WTC11 (cell line): Measurements from ENCODE around the gene FMNL3. TPM values are rescaled to one million over a fixed set of nuclear protein-coding genes. Genes with fewer than 3 reads are reported as not detected.

Experiments used
- ARID4B ChIP-seq: sonication (generic); formaldehyde crosslinking; IDR thresholded peaks from 2 replicates; pipeline ENCODE4 v1.8.0; 2023; ENCODE audit warnings: missing genetic modification reagents, mild to moderate bottlenecking, borderline replicate concordance
- ATF3 ChIP-seq: sonication (generic); formaldehyde crosslinking; conservative IDR thresholded peaks from 2 replicates; pipeline ENCODE4 v1.8.1; 2022; ENCODE audit warnings: mild to moderate bottlenecking, missing genetic modification reagents
- CBFB ChIP-seq: sonication (generic); formaldehyde crosslinking; IDR thresholded peaks from 2 replicates; pipeline ENCODE4 v1.8.1; 2022; ENCODE audit warnings: mild to moderate bottlenecking, low read depth, missing genetic modification reagents
- CREM ChIP-seq: sonication (generic); formaldehyde crosslinking; IDR thresholded peaks from 2 replicates; pipeline ENCODE4 v1.8.1; 2022; ENCODE audit warnings: mild to moderate bottlenecking, missing genetic modification reagents, moderate library complexity
- FOXP1 ChIP-seq: sonication (generic); formaldehyde crosslinking; IDR thresholded peaks from 2 replicates; pipeline ENCODE4 v1.8.0; 2022; ENCODE audit warnings: missing genetic modification reagents, mild to moderate bottlenecking, moderate library complexity, borderline replicate concordance
- IRF2 ChIP-seq: sonication (generic); formaldehyde crosslinking; IDR thresholded peaks from 2 replicates; pipeline ENCODE4 v1.8.0; 2022; ENCODE audit warnings: low read depth, missing genetic modification reagents, borderline replicate concordance
- JAZF1 ChIP-seq: fragments of 250-450 bp; sonication (Bioruptor Pico); IDR thresholded peaks from 2 replicates; pipeline ENCODE4 v1.9.0; 2021; ENCODE audit warnings: moderate library complexity, mild to moderate bottlenecking, inconsistent platforms
- JUN ChIP-seq: sonication (generic); formaldehyde crosslinking; IDR thresholded peaks from 2 replicates; pipeline ENCODE4 v1.8.0; 2023; ENCODE audit warnings: mild to moderate bottlenecking, missing genetic modification reagents
- MXD4 ChIP-seq: fragments of 250-450 bp; sonication (Bioruptor Pico); IDR thresholded peaks from 2 replicates; pipeline ENCODE4 v1.8.0; 2021; ENCODE audit warnings: mild to moderate bottlenecking, moderate library complexity, borderline replicate concordance
- NR2C2 ChIP-seq: sonication (generic); formaldehyde crosslinking; IDR thresholded peaks from 2 replicates; pipeline ENCODE4 v1.8.0; 2022; ENCODE audit warnings: mild to moderate bottlenecking, missing genetic modification reagents
- NR3C1 ChIP-seq: sonication (generic); formaldehyde crosslinking; conservative IDR thresholded peaks from 2 replicates; pipeline ENCODE4 v1.8.1; 2023; ENCODE audit warnings: low read depth, mild to moderate bottlenecking, missing genetic modification reagents
- SMAD3 ChIP-seq: sonication (generic); formaldehyde crosslinking; IDR thresholded peaks from 2 replicates; pipeline ENCODE4 v1.8.0; 2022; ENCODE audit warnings: missing genetic modification reagents, mild to moderate bottlenecking, borderline replicate concordance
- SP1 ChIP-seq: sonication (generic); formaldehyde crosslinking; conservative IDR thresholded peaks from 2 replicates; pipeline ENCODE4 v1.8.1; 2022; ENCODE audit warnings: missing genetic modification reagents
- ZNF121 ChIP-seq: sonication (generic); formaldehyde crosslinking; IDR thresholded peaks from 2 replicates; pipeline ENCODE4 v1.8.0; 2023; ENCODE audit warnings: missing genetic modification reagents
- ZNF219 ChIP-seq: sonication (generic); formaldehyde crosslinking; IDR thresholded peaks from 2 replicates; pipeline ENCODE4 v1.8.0; 2023; ENCODE audit warnings: missing genetic modification reagents, mild to moderate bottlenecking, borderline replicate concordance
- ZNF317 ChIP-seq: sonication (generic); formaldehyde crosslinking; IDR thresholded peaks from 2 replicates; pipeline ENCODE4 v1.8.1; 2023; ENCODE audit warnings: low read depth, mild to moderate bottlenecking, moderate library complexity, missing genetic modification reagents, borderline replicate concordance
- ZNF425 ChIP-seq: fragments of 250-450 bp; sonication (Bioruptor Pico); conservative IDR thresholded peaks from 2 replicates; pipeline ENCODE4 v1.9.0; 2021; ENCODE audit warnings: mild to moderate bottlenecking
- total RNA-seq: library from RNA; stranded (reverse); gene quantifications from 3 replicates; pipeline ENCODE4 v1.2.3, GENCODE V29; 2021
- TF ChIP-seq, protein P1 (sequence below): fragments of 250-450 bp; sonication (Bioruptor Pico); IDR thresholded peaks from 2 replicates; pipeline ENCODE4 v1.9.0; 2021; ENCODE audit warnings: mild to moderate bottlenecking, borderline replicate concordance
- TF ChIP-seq, protein P2 (sequence below): sonication (generic); formaldehyde crosslinking; IDR thresholded peaks from 2 replicates; pipeline ENCODE4 v1.8.0; 2023; ENCODE audit warnings: mild to moderate bottlenecking, missing genetic modification reagents
- TF ChIP-seq, protein P3 (sequence below): sonication (generic); formaldehyde crosslinking; IDR thresholded peaks from 2 replicates; pipeline ENCODE4 v1.8.1; 2022; ENCODE audit warnings: mild to moderate bottlenecking, moderate library complexity, missing genetic modification reagents
- TF ChIP-seq, protein P4 (sequence below): sonication (generic); formaldehyde crosslinking; IDR thresholded peaks from 2 replicates; pipeline ENCODE4 v1.8.0; 2022; ENCODE audit warnings: mild to moderate bottlenecking, missing genetic modification reagents

Gene FMNL3
- total RNA-seq, 1 experiment from 2014 or later: 19.3 TPM

- TF ChIP-seq IRF2 (CRISPR knock-in tag): no peak
- no peak for TF ChIP-seq JAZF1 (CRISPR knock-in tag)
- TF ChIP-seq ZNF121 (CRISPR knock-in tag): no peak
- TF ChIP-seq ATF3 (CRISPR knock-in tag): no peak
- TF ChIP-seq ZNF317 (CRISPR knock-in tag): no peak
- TF ChIP-seq, protein P1, sequence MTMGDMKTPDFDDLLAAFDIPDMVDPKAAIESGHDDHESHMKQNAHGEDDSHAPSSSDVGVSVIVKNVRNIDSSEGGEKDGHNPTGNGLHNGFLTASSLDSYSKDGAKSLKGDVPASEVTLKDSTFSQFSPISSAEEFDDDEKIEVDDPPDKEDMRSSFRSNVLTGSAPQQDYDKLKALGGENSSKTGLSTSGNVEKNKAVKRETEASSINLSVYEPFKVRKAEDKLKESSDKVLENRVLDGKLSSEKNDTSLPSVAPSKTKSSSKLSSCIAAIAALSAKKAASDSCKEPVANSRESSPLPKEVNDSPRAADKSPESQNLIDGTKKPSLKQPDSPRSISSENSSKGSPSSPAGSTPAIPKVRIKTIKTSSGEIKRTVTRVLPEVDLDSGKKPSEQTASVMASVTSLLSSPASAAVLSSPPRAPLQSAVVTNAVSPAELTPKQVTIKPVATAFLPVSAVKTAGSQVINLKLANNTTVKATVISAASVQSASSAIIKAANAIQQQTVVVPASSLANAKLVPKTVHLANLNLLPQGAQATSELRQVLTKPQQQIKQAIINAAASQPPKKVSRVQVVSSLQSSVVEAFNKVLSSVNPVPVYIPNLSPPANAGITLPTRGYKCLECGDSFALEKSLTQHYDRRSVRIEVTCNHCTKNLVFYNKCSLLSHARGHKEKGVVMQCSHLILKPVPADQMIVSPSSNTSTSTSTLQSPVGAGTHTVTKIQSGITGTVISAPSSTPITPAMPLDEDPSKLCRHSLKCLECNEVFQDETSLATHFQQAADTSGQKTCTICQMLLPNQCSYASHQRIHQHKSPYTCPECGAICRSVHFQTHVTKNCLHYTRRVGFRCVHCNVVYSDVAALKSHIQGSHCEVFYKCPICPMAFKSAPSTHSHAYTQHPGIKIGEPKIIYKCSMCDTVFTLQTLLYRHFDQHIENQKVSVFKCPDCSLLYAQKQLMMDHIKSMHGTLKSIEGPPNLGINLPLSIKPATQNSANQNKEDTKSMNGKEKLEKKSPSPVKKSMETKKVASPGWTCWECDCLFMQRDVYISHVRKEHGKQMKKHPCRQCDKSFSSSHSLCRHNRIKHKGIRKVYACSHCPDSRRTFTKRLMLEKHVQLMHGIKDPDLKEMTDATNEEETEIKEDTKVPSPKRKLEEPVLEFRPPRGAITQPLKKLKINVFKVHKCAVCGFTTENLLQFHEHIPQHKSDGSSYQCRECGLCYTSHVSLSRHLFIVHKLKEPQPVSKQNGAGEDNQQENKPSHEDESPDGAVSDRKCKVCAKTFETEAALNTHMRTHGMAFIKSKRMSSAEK (CRISPR knock-in tag): no peak
- no peak for TF ChIP-seq ZNF425 (CRISPR knock-in tag)
- peak; percentile 80; the same call in 1 of the 2 replicates for TF ChIP-seq FOXP1 (CRISPR knock-in tag)
- TF ChIP-seq, protein P2, sequence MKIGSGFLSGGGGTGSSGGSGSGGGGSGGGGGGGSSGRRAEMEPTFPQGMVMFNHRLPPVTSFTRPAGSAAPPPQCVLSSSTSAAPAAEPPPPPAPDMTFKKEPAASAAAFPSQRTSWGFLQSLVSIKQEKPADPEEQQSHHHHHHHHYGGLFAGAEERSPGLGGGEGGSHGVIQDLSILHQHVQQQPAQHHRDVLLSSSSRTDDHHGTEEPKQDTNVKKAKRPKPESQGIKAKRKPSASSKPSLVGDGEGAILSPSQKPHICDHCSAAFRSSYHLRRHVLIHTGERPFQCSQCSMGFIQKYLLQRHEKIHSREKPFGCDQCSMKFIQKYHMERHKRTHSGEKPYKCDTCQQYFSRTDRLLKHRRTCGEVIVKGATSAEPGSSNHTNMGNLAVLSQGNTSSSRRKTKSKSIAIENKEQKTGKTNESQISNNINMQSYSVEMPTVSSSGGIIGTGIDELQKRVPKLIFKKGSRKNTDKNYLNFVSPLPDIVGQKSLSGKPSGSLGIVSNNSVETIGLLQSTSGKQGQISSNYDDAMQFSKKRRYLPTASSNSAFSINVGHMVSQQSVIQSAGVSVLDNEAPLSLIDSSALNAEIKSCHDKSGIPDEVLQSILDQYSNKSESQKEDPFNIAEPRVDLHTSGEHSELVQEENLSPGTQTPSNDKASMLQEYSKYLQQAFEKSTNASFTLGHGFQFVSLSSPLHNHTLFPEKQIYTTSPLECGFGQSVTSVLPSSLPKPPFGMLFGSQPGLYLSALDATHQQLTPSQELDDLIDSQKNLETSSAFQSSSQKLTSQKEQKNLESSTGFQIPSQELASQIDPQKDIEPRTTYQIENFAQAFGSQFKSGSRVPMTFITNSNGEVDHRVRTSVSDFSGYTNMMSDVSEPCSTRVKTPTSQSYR (CRISPR knock-in tag): no peak
- TF ChIP-seq NR2C2 (CRISPR knock-in tag): no peak
- no peak for TF ChIP-seq JUN
- TF ChIP-seq MXD4 (CRISPR knock-in tag): no peak
- no peak for TF ChIP-seq ZNF219 (CRISPR knock-in tag)
- TF ChIP-seq, protein P3, sequence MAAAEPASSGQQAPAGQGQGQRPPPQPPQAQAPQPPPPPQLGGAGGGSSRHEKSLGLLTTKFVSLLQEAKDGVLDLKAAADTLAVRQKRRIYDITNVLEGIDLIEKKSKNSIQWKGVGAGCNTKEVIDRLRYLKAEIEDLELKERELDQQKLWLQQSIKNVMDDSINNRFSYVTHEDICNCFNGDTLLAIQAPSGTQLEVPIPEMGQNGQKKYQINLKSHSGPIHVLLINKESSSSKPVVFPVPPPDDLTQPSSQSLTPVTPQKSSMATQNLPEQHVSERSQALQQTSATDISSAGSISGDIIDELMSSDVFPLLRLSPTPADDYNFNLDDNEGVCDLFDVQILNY (CRISPR knock-in tag): peak; percentile 96
- 0 out of 2 replicates have a peak, but pooled peaks have one; percentile 67 for TF ChIP-seq CREM (CRISPR knock-in tag)
- TF ChIP-seq ARID4B (CRISPR knock-in tag): no peak
- TF ChIP-seq SP1: peak; percentile 96
- TF ChIP-seq CBFB (CRISPR knock-in tag): no peak
- no peak for TF ChIP-seq NR3C1 (CRISPR knock-in tag)
- TF ChIP-seq SMAD3: no peak
- TF ChIP-seq, protein P4, sequence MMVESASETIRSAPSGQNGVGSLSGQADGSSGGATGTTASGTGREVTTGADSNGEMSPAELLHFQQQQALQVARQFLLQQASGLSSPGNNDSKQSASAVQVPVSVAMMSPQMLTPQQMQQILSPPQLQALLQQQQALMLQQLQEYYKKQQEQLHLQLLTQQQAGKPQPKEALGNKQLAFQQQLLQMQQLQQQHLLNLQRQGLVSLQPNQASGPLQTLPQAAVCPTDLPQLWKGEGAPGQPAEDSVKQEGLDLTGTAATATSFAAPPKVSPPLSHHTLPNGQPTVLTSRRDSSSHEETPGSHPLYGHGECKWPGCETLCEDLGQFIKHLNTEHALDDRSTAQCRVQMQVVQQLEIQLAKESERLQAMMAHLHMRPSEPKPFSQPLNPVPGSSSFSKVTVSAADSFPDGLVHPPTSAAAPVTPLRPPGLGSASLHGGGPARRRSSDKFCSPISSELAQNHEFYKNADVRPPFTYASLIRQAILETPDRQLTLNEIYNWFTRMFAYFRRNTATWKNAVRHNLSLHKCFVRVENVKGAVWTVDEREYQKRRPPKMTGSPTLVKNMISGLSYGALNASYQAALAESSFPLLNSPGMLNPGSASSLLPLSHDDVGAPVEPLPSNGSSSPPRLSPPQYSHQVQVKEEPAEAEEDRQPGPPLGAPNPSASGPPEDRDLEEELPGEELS (CRISPR knock-in tag): 0 out of 2 replicates have a peak, but pooled peaks have one; percentile 56
Observed at GRCh38 chr12:49707128-49707811, at the start of gene FMNL3 (continued).
